Measurements from ENCODE around the gene GPR50. TPM values are rescaled to one million over a fixed set of nuclear protein-coding genes. Genes with fewer than 3 reads are reported as not detected.

GPR50 gene
- total and polyA plus RNA-seq, 2 of the 13 experiments (the other 11 are each of a cell fraction or from before 2014, with no cell fraction given) = not detected

DNA sequence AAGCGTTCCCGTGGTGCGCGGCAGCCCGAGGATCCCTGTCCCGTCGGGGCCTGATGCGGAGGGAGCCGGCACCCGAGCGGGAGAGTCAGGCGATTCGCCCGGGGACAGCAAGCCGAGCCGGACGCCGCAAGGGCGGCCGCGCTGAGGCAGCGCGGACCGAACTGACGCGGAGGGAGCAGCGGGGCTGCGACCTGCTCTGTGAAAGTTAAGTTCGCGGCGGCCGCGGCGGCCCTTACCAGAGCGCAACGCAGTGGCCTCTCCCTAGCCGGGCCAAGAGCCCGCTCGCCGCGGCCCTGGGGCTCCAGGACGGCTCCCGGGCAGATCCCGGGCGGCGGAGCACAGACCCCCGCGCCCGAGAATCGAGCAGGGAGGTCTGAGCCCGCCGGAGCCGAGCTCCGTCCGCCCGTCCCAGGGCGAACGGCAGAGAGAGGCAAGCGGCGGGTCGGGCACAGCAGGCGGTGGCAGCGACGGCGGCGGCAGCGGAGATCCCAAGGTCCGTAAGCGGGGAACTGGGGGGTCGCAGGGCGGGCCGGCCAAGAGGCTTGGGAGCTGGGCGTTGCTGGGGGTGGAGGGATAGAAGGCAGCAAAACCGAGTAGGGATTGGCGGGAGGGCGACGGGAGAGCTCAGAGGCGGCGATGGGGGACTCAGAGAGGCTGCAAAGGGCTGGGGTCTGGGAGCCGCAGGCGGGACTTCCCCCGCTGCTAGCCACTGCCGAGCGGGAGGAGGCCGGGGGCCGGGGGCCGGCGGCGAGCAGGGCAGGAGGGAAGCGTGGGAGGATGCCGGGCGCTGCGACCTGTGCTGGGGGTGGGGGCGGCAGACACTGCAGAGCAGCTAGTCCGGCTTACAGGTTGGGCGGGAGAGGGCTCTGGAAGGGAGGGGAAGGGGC lies 1.0 kb downstream of the GPR50 start:
- H3K27ac ChIP-seq (ENCODE audit: extremely low read length, insufficient read depth, low read length) = no peak overlapping the region
- CTCF ChIA-PET (ENCODE audit: low intra/inter-chr PET ratio, low total read pairs) = no interaction called here
- FAIRE-seq = no peak
- H3K9me3 ChIP-seq (ENCODE audit: low read length) = no peaks in the 10 kb centered on the region
- intact Hi-C loops (cut with micrococcal nuclease; ENCODE audit: unreplicated experiment) = no loop called here
- peak overlapping the region in 2 of 3 experiments; percentile 4 to 33; a peak in 1 of 6 replicates for H3K4me3 ChIP-seq (replicated peaks in 1 of 3; ENCODE audit: insufficient read depth in 1 of 3, low read depth in 2 of 3, low read length in 3 of 3)
- TF ChIP-seq PAWR (CRISPR knock-in tag; IDR thresholded peaks at IDR 0.05; ENCODE audit: borderline replicate concordance) (no peak), EZH2 (conservative IDR thresholded peaks at IDR 0.05; ENCODE audit: low read depth, low read length) (peak; percentile 72)
- TF ChIP-seq, protein P1, sequence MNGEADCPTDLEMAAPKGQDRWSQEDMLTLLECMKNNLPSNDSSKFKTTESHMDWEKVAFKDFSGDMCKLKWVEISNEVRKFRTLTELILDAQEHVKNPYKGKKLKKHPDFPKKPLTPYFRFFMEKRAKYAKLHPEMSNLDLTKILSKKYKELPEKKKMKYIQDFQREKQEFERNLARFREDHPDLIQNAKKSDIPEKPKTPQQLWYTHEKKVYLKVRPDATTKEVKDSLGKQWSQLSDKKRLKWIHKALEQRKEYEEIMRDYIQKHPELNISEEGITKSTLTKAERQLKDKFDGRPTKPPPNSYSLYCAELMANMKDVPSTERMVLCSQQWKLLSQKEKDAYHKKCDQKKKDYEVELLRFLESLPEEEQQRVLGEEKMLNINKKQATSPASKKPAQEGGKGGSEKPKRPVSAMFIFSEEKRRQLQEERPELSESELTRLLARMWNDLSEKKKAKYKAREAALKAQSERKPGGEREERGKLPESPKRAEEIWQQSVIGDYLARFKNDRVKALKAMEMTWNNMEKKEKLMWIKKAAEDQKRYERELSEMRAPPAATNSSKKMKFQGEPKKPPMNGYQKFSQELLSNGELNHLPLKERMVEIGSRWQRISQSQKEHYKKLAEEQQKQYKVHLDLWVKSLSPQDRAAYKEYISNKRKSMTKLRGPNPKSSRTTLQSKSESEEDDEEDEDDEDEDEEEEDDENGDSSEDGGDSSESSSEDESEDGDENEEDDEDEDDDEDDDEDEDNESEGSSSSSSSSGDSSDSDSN (CRISPR knock-in tag; IDR thresholded peaks at IDR 0.05) = peak; percentile 46; the same call in 1 of the 2 replicates
- H3K27me3 ChIP-seq (ENCODE audit: control insufficient read depth in 1 of 2, insufficient read depth in 2 of 2, low read length in 2 of 2) = peaks cover 0 to 13% of the 10 kb centered on the region in 2 experiments; a peak in 3 of 5 replicates
- H2AFZ ChIP-seq (ENCODE audit: low read length) = no peak overlapping the region
- no peak overlapping the region for H3K9ac ChIP-seq (ENCODE audit: insufficient read depth, low read depth, low read length)
- no peaks in the 10 kb centered on the region for H3K36me3 ChIP-seq (replicated peaks in 1 of 2; ENCODE audit: control insufficient read depth in 1 of 2, insufficient read depth in 2 of 2, low read length in 2 of 2)
- H4K20me1 ChIP-seq (ENCODE audit: insufficient read depth, low read length) = no peaks in the 10 kb centered on the region
- no peaks in the 10 kb centered on the region for H3K4me1 ChIP-seq (ENCODE audit: insufficient read depth, low read length)
- no peaks in the 10 kb centered on the region for H3K79me2 ChIP-seq (ENCODE audit: insufficient read depth, low read length)
- no TSS peak for BruUV-seq (replicated peaks)
- ATAC-seq = peak; percentile 93
- in situ Hi-C loops (cut with HindIII; ENCODE audit: extremely low pct_ligation_motif_present, low pct_unique_long_range_greater_than_20kb) = no loop called here
- POLR2A ChIA-PET = no interaction called here
- H3K4me2 ChIP-seq (ENCODE audit: low read depth, low read length) = peak overlapping the region; percentile 23; the same call in 1 of the 2 replicates
- DNase-seq (ENCODE audit: low spot score) = no peak
- WGBS (ENCODE audit: low lambda C conversion rate) = 17% methylated on average over 14 of the region's 96 CpGs

DNA sequence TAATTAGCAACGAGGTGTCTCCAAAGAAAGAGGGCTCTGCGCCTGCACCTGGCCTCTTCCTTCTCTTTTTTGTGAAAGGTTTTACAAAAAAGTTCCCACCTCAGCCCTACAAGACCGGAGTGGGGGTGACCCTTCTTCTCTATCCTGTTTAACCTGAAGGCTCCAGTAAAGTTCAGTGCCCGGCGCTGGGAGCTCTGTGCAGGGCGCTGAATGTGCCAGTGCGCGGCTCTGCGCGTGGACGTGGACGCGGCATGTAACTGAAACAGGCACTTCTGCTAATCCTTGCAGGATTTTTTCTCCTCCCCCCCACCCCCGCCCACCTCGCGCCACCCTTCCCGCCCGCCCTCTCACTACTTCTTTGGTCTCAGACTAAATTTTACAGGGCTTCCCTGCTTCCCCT lies 2.4 kb downstream of the GPR50 start:
- Histone ChIP-seq H3K4me2 (ENCODE audit: low read depth, low read length) (no peak overlapping the region), H3K9me3 (ENCODE audit: low read length) (no peaks in the 10 kb centered on the region), H3K27ac (ENCODE audit: extremely low read length, insufficient read depth, low read length) (no peak overlapping the region), H3K36me3 (replicated peaks in 1 of 2; ENCODE audit: control insufficient read depth in 1 of 2, insufficient read depth in 2 of 2, low read length in 2 of 2) (no peaks in the 10 kb centered on the region), H3K9ac (ENCODE audit: insufficient read depth, low read depth, low read length) (no peak overlapping the region), H2AFZ (ENCODE audit: low read length) (no peak overlapping the region), H3K4me1 (ENCODE audit: insufficient read depth, low read length) (no peaks in the 10 kb centered on the region), H3K4me3 (replicated peaks in 1 of 3; ENCODE audit: insufficient read depth in 1 of 3, low read depth in 2 of 3, low read length in 3 of 3) (no peak overlapping the region), H3K79me2 (ENCODE audit: insufficient read depth, low read length) (no peaks in the 10 kb centered on the region), H3K27me3 (ENCODE audit: control insufficient read depth in 1 of 2, insufficient read depth in 2 of 2, low read length in 2 of 2) (peaks cover 0 to 13% of the 10 kb centered on the region in 2 experiments; a peak in 3 of 5 replicates), H4K20me1 (ENCODE audit: insufficient read depth, low read length) (no peaks in the 10 kb centered on the region)
- TF ChIP-seq, protein P2, sequence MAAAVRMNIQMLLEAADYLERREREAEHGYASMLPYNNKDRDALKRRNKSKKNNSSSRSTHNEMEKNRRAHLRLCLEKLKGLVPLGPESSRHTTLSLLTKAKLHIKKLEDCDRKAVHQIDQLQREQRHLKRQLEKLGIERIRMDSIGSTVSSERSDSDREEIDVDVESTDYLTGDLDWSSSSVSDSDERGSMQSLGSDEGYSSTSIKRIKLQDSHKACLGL (CRISPR knock-in tag; IDR thresholded peaks at IDR 0.05) = no peak
- TF ChIP-seq PAF1 (CRISPR knock-in tag; IDR thresholded peaks at IDR 0.05) (no peak), HNRNPUL1 (IDR thresholded peaks at IDR 0.05; ENCODE audit: low read depth, low read length) (no peak), ELF1 (CRISPR knock-in tag; IDR thresholded peaks at IDR 0.05) (no peak), MAFF (IDR thresholded peaks at IDR 0.05; ENCODE audit: low read depth, low read length) (no peak), U2AF2 (IDR thresholded peaks at IDR 0.05; ENCODE audit: low read depth, low read length) (no peak), ZNF546 (CRISPR knock-in tag; conservative IDR thresholded peaks at IDR 0.05) (no peak)
- ChIA-PET CTCF (ENCODE audit: low intra/inter-chr PET ratio, low total read pairs) (no interaction called here), POLR2A (no interaction called here)
- ATAC-seq (no peak), FAIRE-seq (no peak), DNase-seq (ENCODE audit: low spot score) (no peak)
- intact Hi-C loops (cut with micrococcal nuclease; ENCODE audit: unreplicated experiment) (no loop called here), in situ Hi-C loops (cut with HindIII; ENCODE audit: extremely low pct_ligation_motif_present, low pct_unique_long_range_greater_than_20kb) (no loop called here)
- 37% methylated on average over 5 of the region's 18 CpGs for WGBS (ENCODE audit: low lambda C conversion rate)
- no TSS peak for BruUV-seq (replicated peaks)
